Islet precursor cell (in vitro differentiated cells): ENCODE measurements around the gene HTR3C.
"Not testable (repeated sequence)": the region's sequence is repeated elsewhere in the genome, so short reads cannot be mapped to it uniquely, and the experiment has no call there.

Source experiments
- DNase-seq: peaks from one replicate; pipeline ENCODE4 v3.0.0-alpha.2; 2018

HTR3C gene

GRCh38 chr3:184031187-184031792 is 21.6 kb upstream of the HTR3C start, which contains the start of gene HTR3D:
TSS of gene HTR3D (plus strand) at chr3:184031742. CDS start at chr3:184031742, 0 bp downstream.
- DNase-seq = peak; percentile 10

GRCh38 chr3:184037816-184038215 is 15.0 kb upstream of the HTR3C start:
- no peak for DNase-seq

DNA sequence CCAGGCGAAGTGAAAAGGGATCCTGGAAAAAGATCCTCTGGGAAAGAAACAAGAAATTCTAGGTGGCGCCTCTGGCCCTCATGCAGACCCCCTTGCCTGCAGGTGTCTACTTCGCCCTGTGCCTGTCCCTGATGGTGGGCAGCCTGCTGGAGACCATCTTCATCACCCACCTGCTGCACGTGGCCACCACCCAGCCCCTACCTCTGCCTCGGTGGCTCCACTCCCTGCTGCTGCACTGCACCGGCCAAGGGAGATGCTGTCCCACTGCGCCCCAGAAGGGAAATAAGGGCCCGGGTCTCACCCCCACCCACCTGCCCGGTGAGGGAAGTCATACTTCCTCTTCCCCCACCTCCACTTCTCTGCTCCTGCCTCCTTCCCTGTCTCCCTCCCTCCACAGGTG is 14.5 kb upstream of the HTR3C start:
- DNase-seq = not testable (repeated sequence)

DNA sequence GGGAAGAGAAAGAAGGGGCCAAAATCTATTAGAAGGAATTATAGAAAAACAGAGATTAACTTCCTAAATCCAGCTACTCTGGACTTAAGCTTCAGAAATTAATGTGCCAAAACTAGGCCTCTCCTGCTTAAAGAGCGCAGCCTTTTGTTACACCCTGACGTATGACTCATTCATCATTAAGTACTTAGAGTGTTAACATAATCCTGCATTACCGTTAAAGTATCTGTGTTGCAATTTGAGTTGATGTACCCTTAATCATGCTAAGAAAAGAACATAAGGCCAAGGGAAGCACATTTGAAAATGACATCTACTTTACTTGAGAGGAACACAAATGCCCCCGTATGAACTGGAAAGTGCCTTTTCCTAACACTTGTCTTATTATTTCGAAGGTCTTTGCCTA is 13.4 kb upstream of the HTR3C start:
- DNase-seq = no peak

DNA sequence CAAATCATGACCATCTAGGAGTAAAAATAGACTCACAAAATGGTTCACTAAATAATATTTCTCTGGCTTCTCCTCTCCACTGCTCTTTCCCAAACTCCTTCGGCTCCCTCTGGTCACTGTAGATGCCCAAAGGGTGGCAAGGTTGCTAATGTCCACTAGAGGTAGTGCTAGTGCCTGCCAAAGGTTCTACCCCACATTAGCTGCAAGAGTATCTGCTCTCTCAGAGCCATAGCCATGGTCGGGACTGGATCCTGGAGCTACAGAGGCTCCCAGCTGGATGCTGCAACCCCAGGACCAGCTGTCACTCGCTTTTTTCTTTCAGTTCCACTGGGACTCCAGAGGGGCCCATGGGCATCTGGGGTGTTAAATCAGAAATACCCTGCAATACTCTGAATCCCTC is 12.8 kb upstream of the HTR3C start:
- DNase-seq = peak; percentile 72

- DNase-seq = no peak
Observed at GRCh38 chr3:184042617-184043016, 10.2 kb upstream of the HTR3C start.

DNA sequence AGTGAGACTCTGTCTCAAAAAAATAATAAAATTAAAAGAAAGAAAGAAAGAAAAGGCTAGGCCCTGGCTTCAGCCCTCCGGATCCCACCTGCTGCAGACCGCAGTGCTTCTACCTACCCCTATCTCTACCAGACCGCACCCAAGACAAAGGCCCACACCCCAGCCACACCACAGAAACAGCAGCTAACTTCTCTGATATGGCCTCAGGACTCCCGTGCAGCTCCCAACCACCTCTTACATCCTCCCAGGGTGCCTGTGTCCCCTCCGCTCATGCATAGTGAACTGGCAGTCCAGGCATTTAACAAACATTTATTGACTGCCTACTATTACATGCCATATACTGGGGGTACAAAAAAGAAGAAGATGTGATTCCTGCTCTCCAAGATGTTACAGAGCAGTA is 6.9 kb upstream of the HTR3C start:
- no peak for DNase-seq

DNA sequence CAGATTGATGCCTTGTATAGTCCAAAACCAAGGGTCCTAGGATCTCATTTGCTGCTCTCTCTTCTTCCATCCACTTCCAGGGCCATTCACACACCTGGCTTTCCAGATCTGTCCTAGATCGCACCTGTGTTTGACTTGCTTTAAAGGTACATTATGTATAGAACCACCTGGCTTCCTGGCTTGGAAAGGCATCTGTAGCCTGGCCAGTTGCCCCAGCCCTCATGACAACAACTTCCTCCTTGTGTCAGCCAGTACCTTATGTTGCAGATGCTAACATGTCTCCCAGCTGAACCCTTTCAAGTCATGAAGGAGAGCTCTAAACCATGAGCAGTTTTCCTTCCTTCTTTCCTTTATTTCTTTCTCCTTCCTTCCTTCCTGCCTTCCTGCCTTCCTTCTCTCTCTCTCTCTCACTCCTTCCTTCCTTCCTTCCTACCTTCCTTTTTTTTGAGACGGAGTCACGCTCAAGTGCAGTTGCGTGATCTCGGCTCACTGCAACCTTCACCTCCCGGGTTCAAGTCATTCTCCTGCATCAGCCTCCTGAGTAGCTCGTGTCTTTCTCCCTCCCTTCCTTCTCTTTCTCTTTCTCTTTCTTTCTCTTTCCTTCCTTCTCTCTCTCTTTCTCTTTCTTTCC is 2.5 kb upstream of the HTR3C start:
- no peak for DNase-seq

DNA sequence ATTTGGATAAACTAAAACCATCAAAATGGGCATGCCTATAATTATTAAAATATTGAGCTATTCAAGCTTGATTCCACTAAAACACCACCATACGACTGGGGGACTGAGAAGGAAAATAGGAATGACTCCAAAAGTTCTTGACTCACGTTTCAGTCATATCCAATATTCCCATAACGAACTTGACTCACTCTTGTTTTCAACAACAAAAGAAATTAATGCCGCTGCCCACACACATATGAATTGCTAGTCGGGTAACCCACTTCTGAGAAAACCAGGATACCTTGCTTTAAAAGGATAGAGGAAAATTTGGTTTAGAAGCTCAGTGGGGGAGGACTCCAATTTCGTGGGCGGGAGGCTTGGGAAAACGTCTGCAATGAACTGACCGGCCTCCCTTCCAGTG is 5.2 kb downstream of the HTR3C start:
- no peak for DNase-seq

DNA sequence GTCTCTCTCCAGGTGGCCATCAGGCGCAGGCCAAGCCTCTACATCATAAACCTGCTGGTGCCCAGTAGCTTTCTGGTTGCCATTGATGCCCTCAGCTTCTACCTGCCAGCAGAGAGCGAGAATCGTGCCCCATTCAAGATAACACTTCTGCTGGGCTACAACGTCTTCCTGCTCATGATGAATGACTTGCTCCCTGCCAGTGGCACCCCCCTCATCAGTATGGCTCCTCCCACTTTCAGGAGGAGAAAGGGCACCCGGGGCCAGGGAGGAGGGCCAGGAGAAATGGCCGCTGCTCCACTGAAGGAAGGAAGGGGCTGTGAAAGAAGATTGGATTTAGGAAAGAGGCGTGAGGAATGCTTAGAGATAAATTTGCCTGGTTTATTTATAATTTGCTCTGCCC is 6.6 kb downstream of the HTR3C start:
- no peak for DNase-seq

GRCh38 chr3:184062637-184063036 is 9.8 kb downstream of the HTR3C start:
- DNase-seq = no peak

DNA sequence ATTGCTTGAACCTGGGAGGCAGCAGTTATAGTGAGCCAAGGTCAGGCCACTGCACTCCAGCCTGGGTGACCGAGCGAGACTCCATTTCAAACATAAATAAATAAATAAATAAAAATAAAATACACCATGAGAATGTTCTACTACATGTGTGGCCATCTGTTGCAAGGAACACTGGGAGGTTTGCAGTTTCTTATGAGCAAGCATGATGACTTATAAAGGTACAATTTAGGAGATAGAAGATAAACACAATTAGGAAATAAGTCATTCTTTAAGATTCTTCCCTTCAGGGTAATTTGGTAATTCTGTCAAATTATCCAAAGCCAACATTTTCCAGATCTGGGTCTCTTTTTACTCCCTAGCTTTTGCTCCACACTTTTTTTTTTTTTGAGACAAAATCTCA is 13.4 kb downstream of the HTR3C start:
- DNase-seq = no peak

GRCh38 chr3:184067573-184068055 is 14.8 kb downstream of the HTR3C start:
- DNase-seq = no peak

- DNase-seq = no peak
Observed at GRCh38 chr3:184068344-184068743, 15.5 kb downstream of the HTR3C start.

DNA sequence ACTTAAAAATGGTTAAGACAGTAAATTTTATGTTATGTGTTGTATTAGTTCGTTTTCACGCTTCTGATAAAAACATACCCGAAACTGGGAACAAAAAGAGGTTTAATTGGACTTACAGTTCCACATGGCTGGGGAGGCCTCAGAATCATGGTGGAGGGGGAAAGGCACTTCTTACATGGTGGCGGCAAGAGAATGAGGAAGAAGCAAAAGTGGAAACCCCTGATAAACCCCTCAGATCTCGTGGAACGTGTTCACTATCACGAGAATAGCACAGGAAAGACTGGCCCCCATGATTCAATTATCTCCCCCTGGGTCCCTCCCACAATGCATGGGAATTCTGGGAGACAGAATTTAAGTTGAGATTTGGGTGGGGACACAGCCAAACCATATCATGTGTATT is 18.3 kb downstream of the HTR3C start:
- DNase-seq = not testable (repeated sequence)

DNA sequence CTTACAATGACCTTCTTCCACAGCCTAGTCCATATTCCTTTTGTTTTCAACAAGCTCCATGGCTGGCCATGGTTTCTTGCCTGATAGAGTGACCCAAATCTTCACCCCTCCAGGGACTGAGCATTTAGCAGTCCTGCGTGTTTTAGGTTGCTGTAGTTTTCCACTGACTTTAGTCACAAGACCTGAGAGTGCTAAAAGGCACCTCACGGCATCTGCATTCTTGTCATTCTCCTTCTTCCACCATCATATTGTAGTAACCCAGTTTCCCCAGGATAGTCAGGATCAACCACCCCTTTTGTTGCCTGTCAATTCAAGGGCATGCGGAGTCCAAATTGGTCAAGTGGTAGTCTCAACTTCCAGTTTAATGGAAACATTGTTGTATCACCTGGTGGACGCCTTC is 20.8 kb downstream of the HTR3C start:
- DNase-seq = no peak

GRCh38 chr3:184075901-184076300 is 23.1 kb downstream of the HTR3C start:
- DNase-seq = no peak

DNA sequence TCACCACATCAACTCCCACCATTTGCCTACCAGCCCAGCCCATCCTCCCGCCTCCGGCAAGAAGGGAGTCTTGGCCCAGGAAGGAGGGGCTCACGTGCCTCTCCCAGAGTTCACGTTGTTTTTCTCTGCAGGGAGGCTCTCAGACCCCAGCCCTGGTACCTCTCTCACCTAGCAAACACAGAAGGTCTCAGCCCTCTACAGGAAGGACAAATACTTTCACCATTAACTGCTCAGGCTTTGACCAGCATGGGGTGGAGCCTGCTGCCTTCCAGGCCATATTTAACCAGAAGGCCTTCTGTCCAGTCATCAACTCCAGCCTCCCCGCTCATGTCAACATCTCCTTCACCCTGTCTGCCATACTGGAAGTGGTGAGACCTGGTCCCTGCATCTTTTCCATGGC is 25.0 kb downstream of the HTR3C start:
- DNase-seq = no peak

GRCh38 chr3:184078851-184079250 is 26.0 kb downstream of the HTR3C start:
- no peak for DNase-seq

- DNase-seq = no peak
Observed at GRCh38 chr3:184081116-184081830, 28.4 kb downstream of the HTR3C start.

DNA sequence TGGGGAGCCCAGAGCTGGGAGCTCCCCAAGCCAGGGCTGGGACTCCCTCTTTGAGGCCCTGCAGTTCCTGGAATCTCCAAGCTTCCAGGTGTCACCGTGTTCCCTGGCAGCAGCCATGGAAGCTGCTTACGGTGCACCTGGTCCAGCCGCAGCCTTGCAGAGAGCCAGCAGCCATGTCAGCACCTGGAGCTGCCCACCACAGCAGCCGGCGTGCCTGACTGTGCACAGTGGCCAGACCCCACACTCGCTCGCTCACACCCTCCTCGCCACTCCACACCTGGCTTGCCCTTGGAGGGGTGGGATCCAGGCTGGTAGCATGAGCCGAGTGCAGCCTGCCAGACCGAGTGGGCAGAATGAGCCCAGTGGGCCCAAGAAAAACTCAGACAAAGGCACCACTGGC is 29.2 kb downstream of the HTR3C start:
- DNase-seq = no peak

DNA sequence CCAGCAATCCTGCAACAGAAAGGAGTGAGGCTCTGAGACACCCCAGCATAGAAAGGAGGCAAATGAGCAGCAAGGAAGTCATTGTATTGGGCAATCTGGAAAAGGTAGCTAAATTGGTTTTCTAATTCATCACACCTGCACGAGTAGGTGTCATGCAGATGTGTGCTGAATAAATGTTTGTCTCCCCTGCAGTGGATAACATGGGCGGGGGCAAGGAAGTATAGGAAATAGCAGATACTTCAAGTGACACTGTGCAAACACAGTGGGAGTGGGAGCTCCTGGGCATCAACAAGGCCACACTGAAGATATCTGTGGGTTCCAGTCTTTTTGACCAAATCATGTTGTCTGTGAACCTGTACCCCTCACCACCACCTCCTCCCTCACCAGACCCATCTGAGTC is 29.6 kb downstream of the HTR3C start:
- DNase-seq = no peak

GRCh38 chr3:184085389-184085852 is 32.6 kb downstream of the HTR3C start:
- DNase-seq = no peak

DNA sequence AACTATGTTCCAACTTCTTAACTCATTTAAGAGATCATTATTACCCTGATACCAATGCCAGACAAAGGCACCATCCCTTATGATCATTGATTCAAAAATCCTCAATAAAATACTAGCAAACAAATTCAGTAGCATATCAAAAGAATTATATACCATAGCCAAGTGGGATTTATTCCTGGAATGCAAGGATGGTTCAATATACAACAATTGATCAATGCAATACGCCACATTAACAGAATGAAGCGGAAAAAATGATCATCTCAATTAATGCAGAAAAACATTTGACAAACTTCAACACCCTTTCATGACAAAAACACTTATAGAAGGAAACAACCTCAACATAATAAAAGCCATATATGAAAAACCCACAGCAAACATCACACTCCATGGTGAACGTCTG is 39.4 kb downstream of the HTR3C start:
- DNase-seq = no peak
